ENCODE measurements around the gene MATK.

MATK gene

DNA sequence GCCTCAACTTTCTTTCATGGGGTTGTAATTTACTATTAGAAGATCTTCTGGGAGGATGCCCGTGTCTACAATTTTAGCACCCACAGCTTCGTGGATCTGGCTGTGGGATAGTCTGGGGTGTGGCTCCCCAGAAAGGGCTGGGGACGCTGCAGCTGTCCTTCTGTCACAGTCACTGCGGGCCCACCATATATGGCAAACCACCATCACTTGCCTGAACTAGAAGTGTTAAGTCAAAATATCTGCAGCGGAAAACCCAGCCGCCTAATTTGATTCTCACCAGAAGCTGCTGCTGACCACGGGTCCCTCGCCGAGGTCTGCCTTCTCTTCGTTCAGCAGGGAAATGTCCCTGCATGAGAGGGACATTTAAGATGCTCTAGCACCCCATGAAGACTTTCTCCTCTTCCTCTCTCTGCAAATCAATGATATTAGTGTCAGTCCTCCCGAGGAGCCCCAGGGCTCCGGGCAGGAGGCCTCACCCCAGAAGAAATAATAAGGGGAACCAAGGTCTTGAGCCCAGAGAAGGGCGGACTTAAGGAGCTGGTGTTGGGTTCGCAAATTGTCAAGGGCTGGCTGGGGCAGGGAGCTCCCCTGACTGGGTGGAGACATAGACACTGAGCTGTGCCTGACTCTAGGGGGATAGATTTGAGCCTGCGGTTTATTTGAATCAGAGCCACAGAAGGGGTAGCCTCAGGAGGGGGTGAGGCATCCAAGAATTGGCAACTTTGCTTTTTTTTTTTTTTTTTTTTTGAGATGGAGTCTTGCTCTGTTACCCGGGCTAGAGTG is 3.0 kb upstream of the MATK start:
- DNase-seq: no peak

DNA sequence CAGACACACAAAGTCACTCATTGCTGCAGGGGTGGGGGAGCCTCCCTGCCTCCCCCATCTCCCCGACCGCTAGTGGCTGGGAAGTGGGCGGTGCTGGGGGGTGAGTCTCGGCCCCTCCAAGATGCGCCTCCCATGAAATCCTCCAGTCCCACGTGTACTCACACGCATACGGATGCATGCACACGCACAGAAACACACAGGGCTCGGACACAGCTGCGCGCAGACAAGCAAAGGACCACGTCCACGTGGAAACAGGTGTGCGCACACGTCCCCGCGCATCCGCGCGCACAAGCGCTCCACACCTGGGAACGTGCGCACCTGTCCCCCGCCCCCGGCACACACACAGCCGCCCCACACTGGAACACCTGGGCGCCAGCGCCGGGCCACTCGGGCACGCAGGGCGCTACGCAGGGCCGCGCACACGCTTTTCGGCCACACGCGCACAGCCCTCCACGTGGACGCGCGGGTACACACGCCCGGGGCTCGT is 687 bp downstream of the MATK start:
- DNase-seq: no peak

DNA sequence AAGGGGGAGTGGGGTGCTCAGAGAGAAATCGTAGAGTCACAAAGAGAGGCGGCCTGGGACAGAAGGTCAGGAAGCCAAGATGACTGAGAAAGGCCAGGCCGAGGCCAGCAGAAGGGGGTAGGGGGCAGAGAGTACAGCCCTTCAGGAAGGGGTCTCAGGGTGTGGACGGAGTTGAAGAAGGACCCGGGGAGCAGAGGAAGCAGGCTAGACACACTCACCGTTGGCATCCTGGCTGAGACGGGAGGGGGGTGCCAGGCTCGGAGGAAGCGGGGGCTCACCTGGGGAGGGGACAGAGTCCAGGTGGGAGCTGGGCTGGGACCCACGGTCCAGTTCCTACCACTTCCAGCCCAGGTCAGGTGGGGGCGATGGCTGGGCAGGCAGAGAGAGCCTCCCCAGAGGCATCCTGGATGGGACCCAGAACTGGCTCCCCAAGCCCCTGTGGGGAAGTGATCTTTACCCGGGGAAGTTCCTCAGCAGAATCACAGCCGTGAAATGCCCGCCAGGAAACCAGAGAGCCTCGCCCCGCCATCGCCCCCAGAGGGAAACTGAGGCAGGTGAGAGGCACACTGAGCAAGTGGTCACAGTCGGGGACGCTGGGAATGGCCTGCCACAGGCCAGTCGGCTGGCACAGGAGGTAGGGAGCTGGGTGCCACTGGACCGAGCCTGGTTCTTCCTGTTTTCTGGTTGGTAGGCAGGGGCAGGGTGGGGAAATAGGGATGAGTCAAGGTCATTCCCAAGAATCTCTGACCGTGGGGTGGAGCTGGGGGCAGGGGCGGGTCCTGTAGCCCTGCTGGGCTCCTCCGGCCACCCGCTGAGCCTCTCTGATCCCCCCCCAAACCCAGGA is 1.4 kb downstream of the MATK start:
- no peak for DNase-seq

DNA sequence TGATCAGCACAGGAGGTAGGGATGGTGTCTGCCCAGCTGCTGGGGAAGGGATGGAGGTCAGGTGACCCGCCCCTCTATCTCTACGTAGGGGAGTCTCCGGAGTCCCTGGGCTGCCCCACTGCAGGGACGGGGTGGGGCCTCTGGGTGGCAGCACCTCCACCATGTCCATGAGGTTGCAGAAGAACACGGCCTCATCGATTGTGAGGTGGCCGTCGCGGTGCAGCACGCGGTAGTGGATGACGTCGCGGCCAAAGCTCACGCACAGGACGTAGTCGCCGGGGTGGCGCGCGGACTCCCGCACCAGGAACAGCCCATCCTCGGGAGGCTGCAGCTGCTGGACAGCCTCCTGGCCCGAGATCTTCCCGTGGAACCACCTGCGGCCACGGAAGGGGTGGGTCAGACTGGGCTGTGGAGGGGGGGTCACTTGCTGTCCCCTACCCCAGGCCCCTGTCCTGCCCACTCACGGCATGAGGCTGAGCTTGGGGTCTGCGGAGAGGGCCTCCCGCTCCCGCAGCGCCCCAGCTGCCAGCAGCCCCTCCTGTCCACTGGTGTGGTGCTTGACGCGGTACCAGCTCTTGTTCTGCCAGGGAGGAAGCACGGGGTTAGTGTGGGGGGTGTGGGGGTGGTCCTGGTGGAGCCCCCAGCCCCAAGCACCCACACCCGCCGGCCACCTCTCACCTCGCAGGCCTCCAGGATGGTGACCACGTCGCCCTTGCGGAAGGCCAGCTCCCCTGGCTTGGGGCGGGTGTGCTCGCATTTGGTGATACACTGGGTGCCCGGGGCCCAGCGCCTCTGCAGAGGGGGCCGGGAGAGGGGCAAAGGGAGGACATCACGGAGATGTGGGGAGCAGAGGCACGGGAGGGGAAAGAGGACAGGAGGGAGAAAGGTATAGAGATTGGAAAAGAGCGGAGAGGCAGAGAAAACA is 2.3 kb downstream of the MATK start:
- DNase-seq: no peak

DNA sequence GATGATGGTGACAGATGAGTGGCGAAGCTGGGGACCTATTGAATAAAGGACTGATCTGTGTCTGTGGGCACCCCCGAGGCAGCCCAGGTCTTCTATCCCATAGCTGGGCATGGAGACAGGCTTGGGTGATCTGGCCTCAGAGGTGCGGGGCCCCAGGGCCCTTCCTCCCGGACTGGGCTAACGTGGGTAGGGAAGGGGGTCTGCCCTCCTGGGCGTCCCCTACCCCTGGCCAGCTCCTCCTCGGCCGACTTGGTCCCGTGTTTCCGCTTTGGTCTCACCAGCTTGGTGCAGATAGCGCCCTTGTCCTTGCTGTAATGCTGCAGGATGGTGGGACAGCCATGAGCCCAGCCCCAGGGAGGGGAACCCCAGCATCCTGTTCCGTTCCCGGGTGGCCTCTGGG is 3.3 kb downstream of the MATK start:
- no peak for DNase-seq

DNA sequence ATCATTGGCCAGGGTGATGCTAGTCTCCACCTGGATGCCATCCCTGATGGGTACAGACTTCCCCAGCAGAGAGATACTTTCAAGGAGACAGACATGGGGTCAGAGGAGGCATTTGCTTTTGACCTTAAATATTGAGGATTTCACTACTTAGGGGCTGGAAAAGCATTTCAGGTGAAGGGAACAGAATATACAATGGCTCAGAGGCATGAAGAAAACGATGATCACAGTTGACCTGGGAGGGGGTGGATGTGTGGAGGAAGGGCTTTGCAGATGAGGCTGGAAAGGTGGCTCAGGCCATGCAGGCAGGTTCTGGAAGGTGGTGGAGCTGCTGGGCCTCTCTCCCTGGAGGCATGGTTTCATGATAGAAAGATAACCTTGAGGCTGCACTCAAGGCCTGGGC is 3.9 kb downstream of the MATK start:
- DNase-seq: no peak

DNA sequence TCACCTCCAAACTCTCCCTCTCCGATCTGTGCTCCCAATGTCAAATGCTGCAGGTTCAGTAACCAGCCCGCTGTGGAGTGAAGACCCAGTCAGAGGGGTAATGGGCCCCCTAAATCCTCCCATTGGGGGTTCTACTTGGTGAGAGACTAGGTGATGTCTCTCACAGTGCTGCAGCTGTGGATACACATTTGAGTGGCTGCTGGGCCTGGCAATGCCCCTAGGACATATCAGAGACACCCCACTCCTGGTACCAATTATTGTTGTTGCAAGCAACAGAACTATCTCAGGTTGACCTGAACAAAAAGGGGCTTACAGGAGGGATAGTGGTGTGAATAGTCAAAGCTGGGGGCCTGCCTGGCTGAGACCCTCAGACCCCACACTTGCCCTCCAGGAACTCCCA is 4.6 kb downstream of the MATK start:
- DNase-seq: no peak

DNA sequence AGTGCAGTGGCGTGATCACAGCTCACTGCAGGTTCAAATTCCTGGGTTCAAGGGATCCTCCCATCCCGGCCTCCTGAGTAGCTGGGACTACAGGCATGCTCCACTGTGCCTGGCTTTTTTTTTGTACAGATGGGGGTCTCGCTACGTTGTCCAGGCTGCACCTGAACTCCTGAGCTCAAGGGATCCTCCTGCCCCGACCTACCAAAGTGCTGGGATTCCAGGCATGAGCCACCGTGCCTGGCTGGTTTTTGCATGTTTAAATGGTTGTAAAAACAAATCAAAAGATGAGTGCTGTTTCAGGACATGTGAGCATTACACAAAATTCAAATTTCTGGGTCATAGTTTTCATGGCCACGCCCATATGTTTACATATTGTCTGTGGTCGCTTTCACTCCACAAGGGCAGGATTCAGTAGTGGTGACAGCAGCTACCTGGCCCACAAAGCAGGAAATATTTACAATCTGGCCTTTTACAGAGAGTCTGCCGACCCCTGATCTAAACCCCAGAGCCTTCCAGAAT is 5.3 kb downstream of the MATK start:
- no peak for DNase-seq

DNA sequence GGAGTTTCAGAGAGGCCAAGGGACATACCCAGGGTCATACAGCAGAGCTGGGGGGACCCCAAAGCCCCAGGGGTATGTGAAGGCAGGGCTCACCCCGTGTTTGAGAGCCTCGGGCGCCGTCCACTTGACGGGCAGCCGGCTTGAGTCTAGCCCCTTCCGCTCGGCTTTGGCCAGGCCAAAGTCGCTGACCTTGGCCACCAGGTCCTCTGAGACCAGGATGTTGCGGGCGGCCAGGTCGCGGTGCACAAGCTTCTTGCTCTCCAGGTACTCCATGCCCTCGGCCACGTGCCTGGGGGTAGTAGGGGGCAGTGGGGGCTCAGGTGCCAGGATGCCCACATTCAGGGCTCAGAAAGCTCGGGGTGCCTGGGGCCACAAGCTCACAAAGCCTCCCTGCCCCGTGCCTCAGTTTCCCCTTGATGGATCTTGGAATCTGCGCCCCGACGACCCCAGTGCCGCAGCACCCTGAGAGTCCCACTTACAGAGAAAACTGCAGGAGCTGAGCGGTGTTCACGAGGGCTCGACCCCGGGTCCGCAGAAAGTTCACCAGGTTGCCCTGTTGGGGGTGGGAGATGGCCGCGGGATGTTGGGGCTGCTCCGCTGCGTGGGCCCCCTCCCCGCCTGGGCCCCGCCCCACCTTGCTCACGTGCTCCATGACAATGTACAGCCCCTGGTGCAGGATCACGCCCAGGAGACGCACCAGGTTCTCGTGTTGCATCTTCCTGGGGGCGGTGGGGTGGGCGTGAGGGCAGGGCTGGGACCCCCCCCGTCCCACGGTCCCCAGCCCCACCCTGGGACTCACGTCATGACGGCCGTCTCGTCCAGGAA is 7.1 kb downstream of the MATK start:
- DNase-seq: no peak

DNA sequence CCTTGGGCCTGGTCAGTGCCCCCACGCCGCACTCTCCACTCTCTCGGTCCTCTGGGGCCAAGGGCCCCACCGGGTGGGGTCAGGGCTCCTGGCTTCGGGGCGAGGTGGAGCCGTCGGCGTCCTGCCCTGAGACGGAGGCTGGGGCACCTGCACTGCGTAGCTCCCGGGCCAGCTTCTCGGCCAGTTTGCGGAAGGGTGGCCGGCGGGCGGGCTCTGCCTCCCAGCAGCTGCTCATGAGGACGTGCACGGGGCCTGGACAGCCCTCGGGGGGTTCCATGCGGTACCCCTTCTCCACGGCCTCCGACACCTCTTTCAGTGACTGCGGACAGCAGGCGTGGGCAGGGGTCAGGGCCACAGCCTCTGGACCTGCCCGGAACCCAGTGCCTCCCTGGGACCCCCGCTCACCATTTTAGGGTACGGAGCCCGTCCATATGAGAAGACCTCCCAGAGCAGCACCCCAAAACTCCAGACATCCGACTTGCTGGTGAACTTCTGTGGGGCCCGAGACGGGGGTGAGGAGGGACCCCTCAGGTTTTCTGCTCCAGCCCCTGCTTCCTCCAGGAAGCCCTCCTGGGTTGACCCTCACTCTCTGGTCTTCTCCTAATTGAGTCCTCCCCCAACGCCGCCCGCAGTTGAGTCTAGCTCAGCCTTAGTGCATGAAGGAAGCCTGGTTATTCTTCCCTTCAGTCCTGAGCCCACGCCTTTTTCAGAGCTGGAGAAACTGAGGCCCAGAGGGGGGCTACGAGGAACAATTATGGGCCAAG is 7.9 kb downstream of the MATK start:
- DNase-seq: no peak

DNA sequence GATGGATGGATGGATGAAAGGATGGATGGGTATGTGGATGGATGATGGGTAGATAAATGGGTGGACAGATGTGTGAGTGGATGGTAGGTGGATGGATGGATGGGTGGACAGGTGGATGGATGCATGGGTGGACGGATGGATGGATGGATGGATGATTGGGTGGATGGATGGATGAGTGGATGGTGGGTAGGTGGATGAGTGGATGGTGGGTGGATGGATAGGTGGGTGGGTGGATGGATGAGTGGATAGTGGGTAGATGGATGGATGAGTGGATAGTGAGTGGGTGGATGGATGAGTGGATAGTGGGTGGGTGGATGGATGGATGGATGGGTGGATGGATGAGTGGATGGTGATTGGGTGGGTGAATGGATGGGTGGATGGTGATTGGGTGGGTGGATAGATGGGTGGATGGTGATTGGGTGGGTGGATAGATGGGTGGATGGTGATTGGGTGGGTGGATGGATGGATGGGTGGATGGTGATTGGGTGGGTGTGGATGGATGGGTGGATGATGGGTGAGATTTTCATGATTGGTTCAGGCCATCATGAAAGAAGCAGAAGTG is 9.6 kb downstream of the MATK start:
- no peak for DNase-seq

DNA sequence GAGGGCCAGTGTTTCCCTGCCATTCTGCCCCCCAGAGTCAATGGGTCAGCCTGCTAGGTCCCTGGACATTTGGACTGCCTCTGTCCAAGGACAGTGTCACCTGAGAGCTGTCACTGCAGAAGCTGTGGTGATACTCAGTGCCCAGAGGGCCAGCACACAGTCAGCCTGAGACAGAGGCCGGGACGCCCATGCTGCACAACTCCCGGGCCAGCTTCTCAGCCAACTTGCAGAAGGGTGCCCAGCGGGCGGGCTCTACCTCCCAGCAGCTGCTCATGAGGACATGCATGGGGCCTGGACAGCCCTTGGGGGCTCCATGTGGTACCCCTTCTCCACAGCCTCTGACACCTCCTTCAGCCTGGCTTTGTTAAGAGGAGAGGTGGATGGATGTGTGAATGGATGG is 10.3 kb downstream of the MATK start:
- no peak for DNase-seq

DNA sequence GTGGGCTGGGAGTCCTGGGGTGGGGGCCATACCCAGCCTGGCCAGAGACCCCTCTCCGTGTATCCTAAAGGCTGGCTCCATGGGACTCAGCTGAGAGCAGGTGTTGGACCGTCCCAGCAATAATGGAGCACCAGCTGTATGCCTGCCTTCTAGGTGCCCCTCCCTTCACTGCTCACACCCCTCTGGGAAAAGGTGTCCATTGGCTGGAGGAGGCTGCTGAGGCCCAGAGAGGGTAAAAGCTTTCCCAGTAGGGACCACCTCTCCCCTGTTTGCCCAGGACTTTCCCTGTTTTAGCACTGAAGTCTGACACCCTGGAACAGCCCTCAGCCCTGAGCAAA is 10.8 kb downstream of the MATK start:
- no peak for DNase-seq

DNA sequence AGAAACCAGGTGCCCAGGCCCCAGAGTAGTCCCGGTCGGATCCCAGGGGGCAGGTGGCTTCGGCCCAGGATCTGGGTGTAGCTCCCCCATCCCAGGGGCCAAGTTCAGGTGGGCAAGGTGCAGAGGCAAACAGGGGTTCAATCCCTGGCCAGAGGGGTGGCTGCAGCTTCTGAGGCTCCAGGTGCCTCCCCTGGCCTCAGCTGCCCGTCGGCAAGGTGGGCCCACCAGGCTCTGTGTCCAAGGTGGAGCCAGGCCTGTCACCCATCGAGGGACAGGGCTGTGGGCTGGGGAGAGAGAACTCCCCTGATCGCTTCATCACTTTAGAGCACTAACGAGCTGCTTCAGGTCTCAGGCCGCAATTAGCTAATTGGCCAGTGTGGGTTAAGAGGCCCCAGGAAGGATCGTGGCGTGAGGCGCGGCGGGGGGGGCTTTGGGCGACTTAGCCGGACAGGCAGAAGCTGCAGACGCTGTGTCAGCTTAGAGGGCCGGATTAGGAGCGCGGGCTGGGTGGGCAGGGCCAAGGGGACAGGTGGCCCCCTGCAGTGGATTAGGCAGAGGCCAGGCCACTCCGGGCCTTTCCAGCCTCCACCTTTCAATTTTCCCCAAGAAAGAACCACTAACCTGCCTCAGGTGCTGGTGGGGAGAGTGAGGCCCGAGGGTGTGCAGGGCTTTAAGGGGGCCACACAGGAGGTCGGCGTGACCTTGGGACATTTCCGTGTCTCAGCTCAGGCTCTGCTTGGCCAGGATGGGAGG is 11.4 kb downstream of the MATK start:
- no peak for DNase-seq

DNA sequence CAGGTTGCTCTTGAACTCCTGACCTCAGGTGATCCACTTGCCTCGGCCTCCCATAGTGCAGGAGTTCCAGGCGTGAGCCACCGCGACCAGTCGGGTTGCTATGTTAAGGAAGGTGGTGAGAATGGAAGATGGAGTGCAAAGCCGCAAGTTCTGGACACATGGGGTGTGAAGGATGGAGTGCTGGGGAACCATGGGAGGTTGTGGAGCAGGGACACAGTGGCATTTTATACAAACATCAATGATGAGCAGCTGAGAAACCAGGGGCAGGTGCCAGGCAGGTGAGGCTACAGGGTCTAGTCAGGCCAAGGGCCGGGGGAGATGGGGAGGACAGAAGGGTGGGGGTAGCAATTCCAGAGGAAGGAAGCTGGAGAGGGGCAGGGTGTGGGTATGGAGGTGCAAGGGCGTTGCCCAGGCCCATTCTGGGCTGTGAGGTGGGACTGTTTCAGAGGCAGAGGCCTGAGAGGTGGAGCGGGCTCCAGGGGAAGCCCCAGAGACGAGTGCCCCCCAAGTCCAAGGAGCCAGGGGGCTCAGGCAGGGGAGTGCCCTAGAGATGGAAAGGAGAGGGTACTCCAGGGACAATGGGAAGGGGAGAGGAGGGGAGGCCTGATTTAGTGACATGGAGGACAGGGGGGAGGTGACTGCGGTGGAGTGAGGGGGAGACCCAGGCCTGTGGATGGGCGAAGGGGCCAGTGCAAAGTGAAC is 12.2 kb downstream of the MATK start:
- DNase-seq: no peak

DNA sequence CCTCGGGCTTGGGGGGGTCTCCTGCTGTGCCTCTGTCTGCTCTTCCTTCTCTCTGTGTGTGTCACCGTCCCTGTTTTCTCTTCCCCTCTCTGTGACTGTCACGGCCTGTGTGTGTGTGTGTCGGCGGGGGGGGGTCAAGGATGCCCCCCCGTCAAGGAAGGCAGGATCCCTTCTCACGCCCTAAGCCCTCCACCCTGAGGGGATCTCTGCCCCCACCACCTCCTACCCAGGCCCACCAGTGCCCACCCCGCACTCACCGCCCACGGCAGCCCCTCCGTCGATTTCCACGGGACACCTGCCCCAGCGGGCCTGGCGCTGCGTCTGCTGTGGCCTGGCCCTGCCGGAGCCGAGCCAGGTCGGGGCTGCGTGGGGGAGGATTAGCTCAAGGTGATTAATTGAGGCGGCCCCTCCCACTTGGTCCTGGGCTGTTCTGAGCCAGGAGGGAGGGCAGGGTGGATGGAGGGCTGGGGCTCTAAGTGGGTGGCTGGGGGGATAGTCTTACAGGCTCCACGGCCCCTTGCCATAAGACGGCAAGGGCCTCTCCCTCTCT is 14.2 kb downstream of the MATK start, which contains the start of gene RAX2:
RAX2 (minus strand) TSS at position 323 of the 550 bp plus-strand sequence. CDS start 486 bp downstream, outside the sequence.
- no peak for DNase-seq

DNA sequence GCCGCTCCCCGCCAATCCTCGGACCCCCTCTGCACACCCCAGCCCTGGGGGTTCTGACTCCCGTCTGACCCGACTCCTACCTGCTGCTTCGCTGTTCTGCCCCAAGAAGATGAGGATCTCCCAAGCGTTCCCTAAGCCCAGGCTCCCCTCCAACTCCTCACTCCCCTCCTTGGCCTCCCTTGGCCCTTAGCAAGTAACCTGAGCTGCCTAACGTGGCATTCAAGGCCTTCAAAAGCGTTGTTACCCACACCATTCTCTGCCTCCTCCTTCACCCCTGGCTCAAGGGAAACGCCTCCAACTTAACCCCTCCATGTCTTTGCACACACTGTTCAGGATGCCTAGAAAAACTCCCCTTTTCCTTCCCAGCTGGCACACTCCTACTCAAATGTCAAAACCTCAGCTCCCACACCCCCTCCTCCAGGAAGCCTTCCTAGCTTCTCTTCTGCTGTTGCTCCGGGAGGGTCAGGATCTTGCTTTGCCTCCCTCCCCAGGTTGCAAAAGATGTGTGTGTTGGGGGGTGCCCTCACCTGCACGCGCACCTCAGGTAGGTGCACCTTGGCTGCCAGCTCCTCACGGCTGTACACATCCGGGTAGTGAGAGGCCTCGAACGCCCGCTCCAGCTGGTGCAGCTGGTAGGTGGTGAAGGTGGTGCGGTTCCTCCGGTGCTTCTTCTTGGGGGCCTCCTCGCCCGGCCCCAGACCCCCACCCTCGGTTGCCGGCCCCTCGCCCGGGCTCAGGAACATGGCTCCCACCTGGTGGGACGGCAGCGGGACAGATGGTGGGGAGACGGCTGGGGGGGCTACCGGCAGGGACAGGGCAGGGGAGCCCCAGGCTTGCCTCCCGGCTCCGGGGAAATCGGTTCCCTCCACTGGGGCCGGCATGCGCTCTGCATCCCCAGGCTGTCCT is 14.9 kb downstream of the MATK start:
- DNase-seq: no peak
